Measurements from ENCODE around the gene IPO13. TPM values are rescaled to one million over a fixed set of nuclear protein-coding genes. Genes with fewer than 3 reads are reported as not detected.

IPO13 gene
- total RNA-seq, 1 experiment from 2014 or later = 25.0 TPM

DNA sequence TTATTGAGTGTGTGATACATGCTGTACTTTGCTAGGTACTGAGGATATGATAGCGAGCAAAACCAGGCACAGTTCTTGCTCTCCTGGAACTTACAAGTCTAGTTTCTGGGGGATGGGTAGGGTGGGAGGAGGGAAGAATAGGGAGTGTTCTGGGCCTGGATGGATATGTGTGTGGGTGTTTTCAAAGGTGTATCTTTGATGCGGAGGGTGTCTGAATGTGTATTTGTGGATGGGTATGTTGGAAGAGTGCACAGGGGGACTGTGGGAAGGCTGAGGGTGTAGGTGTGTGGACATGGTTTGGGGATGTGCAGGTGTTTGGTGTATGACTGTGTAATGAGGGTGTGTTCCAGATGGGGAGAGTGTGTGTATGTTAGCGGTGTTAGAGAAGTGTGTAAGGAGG, 18.6 kb downstream of the IPO13 start:
- POLR2A ChIA-PET (ENCODE audit: unreplicated experiment) = no interaction called here
- H3K4me1 ChIP-seq (replicated peaks; ENCODE audit: insufficient read depth) = no peaks in the 10 kb centered on the region
- peaks cover 8% of the 10 kb centered on the region; the same call in 1 of the 2 replicates for H3F3A ChIP-seq (ENCODE audit: insufficient read depth, low read depth)
- H3K27ac ChIP-seq = no peak overlapping the region
- no peak for DNase-seq
- TF ChIP-seq, protein P1, sequence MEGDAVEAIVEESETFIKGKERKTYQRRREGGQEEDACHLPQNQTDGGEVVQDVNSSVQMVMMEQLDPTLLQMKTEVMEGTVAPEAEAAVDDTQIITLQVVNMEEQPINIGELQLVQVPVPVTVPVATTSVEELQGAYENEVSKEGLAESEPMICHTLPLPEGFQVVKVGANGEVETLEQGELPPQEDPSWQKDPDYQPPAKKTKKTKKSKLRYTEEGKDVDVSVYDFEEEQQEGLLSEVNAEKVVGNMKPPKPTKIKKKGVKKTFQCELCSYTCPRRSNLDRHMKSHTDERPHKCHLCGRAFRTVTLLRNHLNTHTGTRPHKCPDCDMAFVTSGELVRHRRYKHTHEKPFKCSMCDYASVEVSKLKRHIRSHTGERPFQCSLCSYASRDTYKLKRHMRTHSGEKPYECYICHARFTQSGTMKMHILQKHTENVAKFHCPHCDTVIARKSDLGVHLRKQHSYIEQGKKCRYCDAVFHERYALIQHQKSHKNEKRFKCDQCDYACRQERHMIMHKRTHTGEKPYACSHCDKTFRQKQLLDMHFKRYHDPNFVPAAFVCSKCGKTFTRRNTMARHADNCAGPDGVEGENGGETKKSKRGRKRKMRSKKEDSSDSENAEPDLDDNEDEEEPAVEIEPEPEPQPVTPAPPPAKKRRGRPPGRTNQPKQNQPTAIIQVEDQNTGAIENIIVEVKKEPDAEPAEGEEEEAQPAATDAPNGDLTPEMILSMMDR (conservative IDR thresholded peaks at IDR 0.05) = no peak
- TF ChIP-seq EZH2 (IDR thresholded peaks at IDR 0.05; ENCODE audit: low read depth) = no peak
- CTCF ChIA-PET = no interaction called here
- H3K27me3 ChIP-seq (ENCODE audit: insufficient read depth, low read depth) = no peaks in the 10 kb centered on the region
- no peak overlapping the region for H3K4me3 ChIP-seq
- H2AFZ ChIP-seq = no peak overlapping the region
- no peaks in the 10 kb centered on the region for H3K36me3 ChIP-seq (ENCODE audit: low read depth)
- intact Hi-C loops (cut with micrococcal nuclease; ENCODE audit: unreplicated experiment) = no loop called here
- H3K9me3 ChIP-seq (ENCODE audit: insufficient read depth, low read depth) = no peaks in the 10 kb centered on the region
- no peaks in the 10 kb centered on the region for H4K20me1 ChIP-seq (ENCODE audit: insufficient read depth)
- BruUV-seq (replicated peaks) = no TSS peak
- H3K4me2 ChIP-seq = no peak overlapping the region
- H3K9me2 ChIP-seq (ENCODE audit: insufficient read depth) = no peaks in the 10 kb centered on the region
- H3K79me2 ChIP-seq (ENCODE audit: low read depth) = peaks cover 3% of the 10 kb centered on the region

GRCh38 chr1:43968348-43968948, 21.7 kb downstream of the IPO13 start:
- H3K79me2 ChIP-seq (ENCODE audit: low read depth) = peaks cover 19% of the 10 kb centered on the region
- H3K4me2 ChIP-seq = no peak overlapping the region
- H3K27ac ChIP-seq = no peak overlapping the region
- H3K36me3 ChIP-seq (ENCODE audit: low read depth) = 0 out of 2 replicates have a peak, but pooled peaks cover 6% of the 10 kb centered on the region
- no peaks in the 10 kb centered on the region for H3K9me3 ChIP-seq (ENCODE audit: insufficient read depth, low read depth)
- H4K20me1 ChIP-seq (ENCODE audit: insufficient read depth) = no peaks in the 10 kb centered on the region
- BruUV-seq (replicated peaks) = no TSS peak
- H3F3A ChIP-seq (ENCODE audit: insufficient read depth, low read depth) = peaks cover 20% of the 10 kb centered on the region
- TF ChIP-seq EZH2 (IDR thresholded peaks at IDR 0.05; ENCODE audit: low read depth) = no peak
- TF ChIP-seq, protein P1 (conservative IDR thresholded peaks at IDR 0.05) = no peak
- ChIA-PET CTCF (interaction anchor here (0.6 kb wide), 1 partner anchor 312 kb away, joined by 3 read pairs; no protein-coding TSS in a partner anchor), POLR2A (ENCODE audit: unreplicated experiment) (no interaction called here)
- intact Hi-C loops (cut with micrococcal nuclease; ENCODE audit: unreplicated experiment) = no loop called here
- H2AFZ ChIP-seq = no peak overlapping the region
- H3K27me3 ChIP-seq (ENCODE audit: insufficient read depth, low read depth) = no peaks in the 10 kb centered on the region
- H3K4me3 ChIP-seq = no peak overlapping the region
- peaks cover 8% of the 10 kb centered on the region for H3K4me1 ChIP-seq (replicated peaks; ENCODE audit: insufficient read depth)
- no peaks in the 10 kb centered on the region for H3K9me2 ChIP-seq (ENCODE audit: insufficient read depth)
- peak in 1 of 2 experiments; percentile 29 for DNase-seq

DNA sequence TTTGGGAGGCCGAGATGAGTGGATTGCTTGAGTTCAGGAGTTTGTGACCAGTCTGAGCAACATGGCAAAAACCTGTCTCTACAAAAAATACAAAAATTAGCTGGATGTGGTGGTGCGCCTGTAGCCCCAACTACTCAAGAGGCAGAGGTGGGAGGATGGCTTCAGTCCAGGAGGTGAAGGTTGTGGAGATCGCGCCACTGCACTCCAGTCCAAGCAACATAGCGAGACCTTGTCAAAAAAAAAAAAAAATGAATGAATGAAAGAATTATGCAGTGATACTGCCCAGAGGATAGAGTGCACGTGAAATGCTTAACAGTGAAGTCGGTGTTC, 22.6 kb downstream of the IPO13 start:
- Histone ChIP-seq H3F3A (ENCODE audit: insufficient read depth, low read depth) (peaks cover 30% of the 10 kb centered on the region), H3K27ac (no peak overlapping the region), H3K27me3 (ENCODE audit: insufficient read depth, low read depth) (no peaks in the 10 kb centered on the region), H4K20me1 (ENCODE audit: insufficient read depth) (no peaks in the 10 kb centered on the region), H3K4me2 (peak overlapping the region; percentile 96), H3K9me3 (ENCODE audit: insufficient read depth, low read depth) (no peaks in the 10 kb centered on the region), H3K4me3 (peak overlapping the region; percentile 100; the same call in 1 of the 2 replicates), H3K4me1 (replicated peaks; ENCODE audit: insufficient read depth) (peaks cover 15% of the 10 kb centered on the region), H3K9me2 (ENCODE audit: insufficient read depth) (no peaks in the 10 kb centered on the region), H2AFZ (peak overlapping the region; percentile 65; the same call in 1 of the 2 replicates), H3K36me3 (ENCODE audit: low read depth) (0 out of 2 replicates have a peak, but pooled peaks cover 6% of the 10 kb centered on the region), H3K79me2 (ENCODE audit: low read depth) (peaks cover 19% of the 10 kb centered on the region)
- TF ChIP-seq, protein P1 (conservative IDR thresholded peaks at IDR 0.05) = no peak
- TF ChIP-seq EZH2 (IDR thresholded peaks at IDR 0.05; ENCODE audit: low read depth) = no peak
- no peak for DNase-seq
- CTCF ChIA-PET = interaction anchor here (1.3 kb wide), 1 partner anchor 36 kb away, joined by 4 read pairs; no protein-coding TSS in a partner anchor
- POLR2A ChIA-PET (ENCODE audit: unreplicated experiment) = interaction anchor here (0.7 kb wide), 2 partner anchors 23 to 388 kb away, joined by 3 to 4 read pairs; partner anchors contain the start of gene IPO13
- intact Hi-C loops (cut with micrococcal nuclease; ENCODE audit: unreplicated experiment) = loop anchor here (1.0 kb wide), 1 partner anchor 23 kb away; the partner anchor contains the start of gene IPO13
- no TSS peak for BruUV-seq (replicated peaks)
